Tibial nerve (tissue), 4 donors: Measurements from ENCODE around the gene TRDN. TPM values are rescaled to one million over a fixed set of nuclear protein-coding genes. Genes with fewer than 3 reads are reported as not detected.
"Not testable (repeated sequence)": the region's sequence is repeated elsewhere in the genome, so short reads cannot be mapped to it uniquely, and the experiment has no call there.

Source experiments
- DNase-seq, 2 donors: peaks; one replicate each; pipeline ENCODE4 v3.0.0-alpha.2; 2019; ENCODE audit warnings: low spot score in 2 of 2
- H3K27ac ChIP-seq, 4 donors: fragments of 200-600 bp; sonication (generic) in 3 of 4; one replicate each; pipeline ENCODE4 v1.5.1; 2017 to 2019; ENCODE audit warnings: mild to moderate bottlenecking in 1 of 4
- H3K27me3 ChIP-seq, 2 donors: fragments of 200-600 bp; sonication (generic) in 1 of 2; one replicate each; pipeline versions ENCODE4 v1.5.1 to v1.6.0; 2017 to 2019
- H3K36me3 ChIP-seq, 3 donors: fragments of 200-600 bp; sonication (generic); one replicate each; pipeline ENCODE4 v1.5.1; 2018 to 2019
- H3K4me1 ChIP-seq, 4 donors: fragments of 200-600 bp; sonication (generic) in 3 of 4; one replicate each; pipeline ENCODE4 v1.5.1; 2017 to 2019
- H3K4me3 ChIP-seq, 4 donors: fragments of 200-600 bp; sonication (generic) in 3 of 4; one replicate each; pipeline ENCODE4 v1.5.1; 2017 to 2019; ENCODE audit warnings: mild to moderate bottlenecking in 1 of 4, moderate library complexity in 1 of 4
- H3K9me3 ChIP-seq, 4 donors: fragments of 200-600 bp; sonication (generic) in 3 of 4; one replicate each; pipeline ENCODE4 v1.5.1; 2017 to 2019
- CTCF ChIP-seq, 5 experiments: fragments of 200-600 bp in 3 of 5; fragments of 450-650 bp in 2 of 5; sonication (generic) in 3 of 5; IDR thresholded peaks; one replicate each; pipeline ENCODE4 v1.5.1; 2016 to 2019; ENCODE audit warnings: antibody characterized with exemption in 5 of 5, mild to moderate bottlenecking in 3 of 5, moderate library complexity in 2 of 5
- EP300 ChIP-seq, 2 donors: sonication (generic); formaldehyde crosslinking; IDR thresholded peaks; one replicate each; pipeline ENCODE4 v1.6.1; 2017; ENCODE audit warnings: antibody characterized with exemption in 2 of 2, mild to moderate bottlenecking in 1 of 2
- POLR2A ChIP-seq, 2 donors: fragments of 450-650 bp; IDR thresholded peaks; one replicate each; pipeline ENCODE4 v1.6.1; 2017; ENCODE audit warnings: antibody characterized with exemption in 2 of 2, mild to moderate bottlenecking in 2 of 2, moderate library complexity in 2 of 2
- WGBS, 2 donors: methylation state at CpG; one replicate each; pipeline ENCODE4 v1.1.5; 2018; 5-methylcytosine and 5-hydroxymethylcytosine counted together
- total RNA-seq, 4 donors: library from RNA; depleted of rRNA; stranded (reverse); fragments of >200 nt; gene quantifications; one replicate each; pipeline ENCODE4 v1.1.0, GENCODE V29; 2016

TRDN gene
- total RNA-seq, 4 donors from 2014 or later: 0.30 to 0.59 TPM; not detected in 2

- TF ChIP-seq CTCF (IDR thresholded peaks at IDR 0.05) (no peak), EP300 (IDR thresholded peaks at IDR 0.05) (no peak), POLR2A (IDR thresholded peaks at IDR 0.05) (no peak)
- Histone ChIP-seq H3K36me3 (no peaks in the 10 kb centered on the region), H3K27me3 (no peaks in the 10 kb centered on the region), H3K9me3 (no peaks in the 10 kb centered on the region), H3K4me1 (no peaks in the 10 kb centered on the region), H3K4me3 (no peak overlapping the region), H3K27ac (no peak overlapping the region)
- WGBS, 2 donors: 51 to 59% methylated on average over 3 of the region's 3 CpGs
- no peak for DNase-seq
Measured at GRCh38 chr6:123564361-123564760, 72.4 kb downstream of the TRDN start.

GRCh38 chr6:123562677-123563076 lies 74.1 kb downstream of the TRDN start:
- TF ChIP-seq EP300 (IDR thresholded peaks at IDR 0.05) (no peak), POLR2A (IDR thresholded peaks at IDR 0.05) (no peak), CTCF (IDR thresholded peaks at IDR 0.05) (no peak)

GRCh38 chr6:123562264-123562663 lies 74.5 kb downstream of the TRDN start:
- no peak for DNase-seq
- H3K36me3 ChIP-seq: no peaks in the 10 kb centered on the region

More at GRCh38 chr6:123562677-123563076, 74.1 kb downstream of the TRDN start:
- H3K27me3 ChIP-seq: no peaks in the 10 kb centered on the region
- DNase-seq: no peak
- H3K4me1 ChIP-seq: no peaks in the 10 kb centered on the region
- H3K27ac ChIP-seq: no peak overlapping the region
- no peaks in the 10 kb centered on the region for H3K9me3 ChIP-seq
- no peaks in the 10 kb centered on the region for H3K36me3 ChIP-seq
- H3K4me3 ChIP-seq: no peak overlapping the region

GRCh38 chr6:123559816-123560215 lies 76.9 kb downstream of the TRDN start:
- not testable (repeated sequence) for H3K36me3 ChIP-seq, DNase-seq, H3K27ac ChIP-seq, H3K4me3 ChIP-seq, H3K9me3 ChIP-seq, H3K27me3 ChIP-seq, H3K4me1 ChIP-seq
- 90 to 94% methylated on average over 5 of the region's 5 CpGs for WGBS, 2 donors

More at GRCh38 chr6:123562264-123562663, 74.5 kb downstream of the TRDN start:
- Histone ChIP-seq H3K27me3 (no peaks in the 10 kb centered on the region), H3K4me1 (no peaks in the 10 kb centered on the region), H3K27ac (no peak overlapping the region), H3K9me3 (no peaks in the 10 kb centered on the region), H3K4me3 (no peak overlapping the region)
- WGBS, 2 donors: 96 to 100% methylated on average over 1 of the region's 1 CpG
- TF ChIP-seq CTCF (IDR thresholded peaks at IDR 0.05) (no peak), POLR2A (IDR thresholded peaks at IDR 0.05) (no peak)

GRCh38 chr6:123557474-123557873 lies 79.3 kb downstream of the TRDN start:
- WGBS, 2 donors: 93 to 95% methylated on average over 12 of the region's 12 CpGs
- H3K4me1 ChIP-seq, H3K27ac ChIP-seq, DNase-seq, H3K36me3 ChIP-seq, H3K9me3 ChIP-seq, H3K27me3 ChIP-seq, H3K4me3 ChIP-seq: not testable (repeated sequence)

- DNase-seq: no peak
- WGBS, 2 donors: 31 to 37% methylated on average over 4 of the region's 4 CpGs
- Histone ChIP-seq H3K27ac (peak overlapping the region in 1 of 4 donors; percentile 30), H3K27me3 (no peaks in the 10 kb centered on the region), H3K9me3 (no peaks in the 10 kb centered on the region), H3K4me1 (peaks cover 0 to 23% (median 0%) of the 10 kb centered on the region in 4 donors), H3K36me3 (no peaks in the 10 kb centered on the region), H3K4me3 (no peak overlapping the region)
- TF ChIP-seq POLR2A (IDR thresholded peaks at IDR 0.05): no peak
- peak in 1 of 2 donors; percentile 3 for TF ChIP-seq EP300 (IDR thresholded peaks at IDR 0.05)
Measured at GRCh38 chr6:123551939-123552707, 84.6 kb downstream of the TRDN start.
